ENCODE data around the gene STX8. TPM values are rescaled to one million over a fixed set of nuclear protein-coding genes. Genes with fewer than 3 reads are reported as not detected.
A peak's percentile ranks its signal among the peaks of the same experiment; 100 is the strongest.

STX8 gene
- total and polyA plus RNA-seq, 9 of the 15 experiments (the other 6 are each of a cell fraction or from before 2014, with no cell fraction given) = 14.6 to 42.5 (median 22.1) TPM

- no TSS peak for BruUV-seq (replicated peaks)
These were observed 164.9 kb downstream of the STX8 start for GRCh38 chr17:9410737-9411136.

DNA sequence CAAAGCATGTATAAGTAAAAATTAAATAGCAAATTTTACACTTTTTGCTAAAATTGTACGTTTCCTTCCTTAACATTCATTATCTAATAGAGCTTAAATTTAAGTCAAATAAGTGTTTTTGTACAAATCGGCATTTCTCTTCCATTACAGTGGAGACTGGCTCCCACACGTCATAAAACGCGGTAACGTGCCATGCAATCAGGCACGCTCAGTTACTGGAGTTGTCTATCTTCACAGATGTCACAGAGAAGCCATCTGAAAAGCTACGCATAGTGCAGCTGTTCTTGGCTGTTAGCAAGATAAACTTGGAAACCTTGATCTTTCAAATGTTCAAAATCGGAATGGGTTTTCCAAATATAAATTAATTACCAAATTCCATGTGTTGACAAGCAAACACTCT is 165.3 kb downstream of the STX8 start:
- H3K36me3 ChIP-seq (ENCODE audit: control insufficient read depth, insufficient read depth, low read length) = no peaks in the 10 kb centered on the region
- no peak overlapping the region for H3K4me2 ChIP-seq (ENCODE audit: insufficient read depth, low read length)
- FAIRE-seq = no peak
- H2AFZ ChIP-seq (ENCODE audit: low read depth, low read length) = no peak overlapping the region
- no peak for DNase-seq (ENCODE audit: extremely low read depth in 1 of 4, low spot score in 3 of 4)
- ChIA-PET CTCF (ENCODE audit: low intra/inter-chr PET ratio) (no interaction called here), POLR2A (no interaction called here)
- H3K4me3 ChIP-seq = no peak overlapping the region
- H3K79me2 ChIP-seq (ENCODE audit: control insufficient read depth, insufficient read depth, low read length) = no peaks in the 10 kb centered on the region
- in situ Hi-C loops (cut with MboI) (no loop called here), intact Hi-C loops (cut with micrococcal nuclease) (no loop called here)
- WGBS (ENCODE audit: insufficient coverage, low coverage, missing lambda C conversion rate) = 4% methylated on average over 9 of the region's 9 CpGs
- H3K9me1 ChIP-seq (ENCODE audit: control insufficient read depth, insufficient read depth, low read length) = no peaks in the 10 kb centered on the region
- H3K27ac ChIP-seq (ENCODE audit: extremely low read depth, low read depth, low read length) = no peak overlapping the region
- ATAC-seq = no peak
- H3K9ac ChIP-seq (ENCODE audit: insufficient read depth in 1 of 2, low read depth in 2 of 2, low read length in 2 of 2) = no peak overlapping the region
- no peaks in the 10 kb centered on the region for H3K4me1 ChIP-seq (replicated peaks in 1 of 2; ENCODE audit: control insufficient read depth in 2 of 2, insufficient read depth in 2 of 2, low read length in 2 of 2)
- no TSS peak for BruUV-seq (replicated peaks)
- H4K20me1 ChIP-seq (replicated peaks; ENCODE audit: control insufficient read depth, insufficient read depth, low read length) = no peaks in the 10 kb centered on the region
- H3K9me3 ChIP-seq (replicated peaks; ENCODE audit: control insufficient read depth, insufficient read depth, low read depth, low read length) = no peaks in the 10 kb centered on the region
- H3K27me3 ChIP-seq (ENCODE audit: control insufficient read depth in 2 of 2, insufficient read depth in 2 of 2, low read length in 2 of 2) = no peaks in the 10 kb centered on the region
- TF ChIP-seq MYBL2 (IDR thresholded peaks at IDR 0.05; ENCODE audit: low read depth) (no peak), MYBL2 (CRISPR knock-in tag; IDR thresholded peaks at IDR 0.05; ENCODE audit: borderline replicate concordance) (no peak), BCL6 (CRISPR knock-in tag; IDR thresholded peaks at IDR 0.05) (no peak), PHF20 (IDR thresholded peaks at IDR 0.05; ENCODE audit: partially characterized antibody) (no peak), MTA3 (IDR thresholded peaks at IDR 0.05; ENCODE audit: borderline replicate concordance) (no peak), HSF4 (CRISPR knock-in tag; IDR thresholded peaks at IDR 0.05; ENCODE audit: borderline replicate concordance) (no peak), CREBBP (IDR thresholded peaks at IDR 0.05; ENCODE audit: low read depth, low read length) (no peak), DLX4 (CRISPR knock-in tag; IDR thresholded peaks at IDR 0.05) (no peak)
- TF ChIP-seq, protein P1, sequence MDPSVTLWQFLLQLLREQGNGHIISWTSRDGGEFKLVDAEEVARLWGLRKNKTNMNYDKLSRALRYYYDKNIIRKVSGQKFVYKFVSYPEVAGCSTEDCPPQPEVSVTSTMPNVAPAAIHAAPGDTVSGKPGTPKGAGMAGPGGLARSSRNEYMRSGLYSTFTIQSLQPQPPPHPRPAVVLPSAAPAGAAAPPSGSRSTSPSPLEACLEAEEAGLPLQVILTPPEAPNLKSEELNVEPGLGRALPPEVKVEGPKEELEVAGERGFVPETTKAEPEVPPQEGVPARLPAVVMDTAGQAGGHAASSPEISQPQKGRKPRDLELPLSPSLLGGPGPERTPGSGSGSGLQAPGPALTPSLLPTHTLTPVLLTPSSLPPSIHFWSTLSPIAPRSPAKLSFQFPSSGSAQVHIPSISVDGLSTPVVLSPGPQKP (CRISPR knock-in tag; IDR thresholded peaks at IDR 0.05) = no peak

More at GRCh38 chr17:9410737-9411136, 164.9 kb downstream of the STX8 start:
- in situ Hi-C loops (cut with MboI) (no loop called here), intact Hi-C loops (cut with micrococcal nuclease) (no loop called here)
- H3K27me3 ChIP-seq (ENCODE audit: control insufficient read depth in 2 of 2, insufficient read depth in 2 of 2, low read length in 2 of 2) = no peaks in the 10 kb centered on the region
- WGBS (ENCODE audit: insufficient coverage, low coverage, missing lambda C conversion rate) = 3% methylated on average over 2 of the region's 2 CpGs
- ChIA-PET POLR2A (no interaction called here), CTCF (ENCODE audit: low intra/inter-chr PET ratio) (no interaction called here)
- H3K27ac ChIP-seq (ENCODE audit: extremely low read depth, low read depth, low read length) = no peak overlapping the region
- H3K4me2 ChIP-seq (ENCODE audit: insufficient read depth, low read length) = no peak overlapping the region
- no peak overlapping the region for H2AFZ ChIP-seq (ENCODE audit: low read depth, low read length)
- no peak for FAIRE-seq
- H4K20me1 ChIP-seq (replicated peaks; ENCODE audit: control insufficient read depth, insufficient read depth, low read length) = no peaks in the 10 kb centered on the region
- no peaks in the 10 kb centered on the region for H3K9me3 ChIP-seq (replicated peaks; ENCODE audit: control insufficient read depth, insufficient read depth, low read depth, low read length)
- no peaks in the 10 kb centered on the region for H3K4me1 ChIP-seq (replicated peaks in 1 of 2; ENCODE audit: control insufficient read depth in 2 of 2, insufficient read depth in 2 of 2, low read length in 2 of 2)
- no peak for TF ChIP-seq FOXK2 (conservative IDR thresholded peaks at IDR 0.05 in 1 of 2, IDR thresholded peaks at IDR 0.05 in 1 of 2; ENCODE audit: low read depth in 2 of 2)
- TF ChIP-seq ZNF3 (CRISPR knock-in tag; IDR thresholded peaks at IDR 0.05) = peak; percentile 66; the same call in 1 of the 2 replicates
- TF ChIP-seq SMARCB1 (IDR thresholded peaks at IDR 0.05; ENCODE audit: insufficient read length, low read depth) = no peak
- H3K36me3 ChIP-seq (ENCODE audit: control insufficient read depth, insufficient read depth, low read length) = no peaks in the 10 kb centered on the region
- H3K9ac ChIP-seq (ENCODE audit: insufficient read depth in 1 of 2, low read depth in 2 of 2, low read length in 2 of 2) = no peak overlapping the region
- H3K79me2 ChIP-seq (ENCODE audit: control insufficient read depth, insufficient read depth, low read length) = no peaks in the 10 kb centered on the region
- no peaks in the 10 kb centered on the region for H3K9me1 ChIP-seq (ENCODE audit: control insufficient read depth, insufficient read depth, low read length)
- DNase-seq (ENCODE audit: extremely low read depth in 1 of 4, low spot score in 3 of 4) = no peak
- no peak for ATAC-seq
- H3K4me3 ChIP-seq = no peak overlapping the region
